Activated naive CD4-positive, alpha-beta T cell treated with anti-CD3 and anti-CD28 coated beads, Interleukin-2, amount 50 U/mL, for 72 hours (primary cell): ENCODE data around the gene RPUSD1. TPM values are rescaled to one million over a fixed set of nuclear protein-coding genes. Genes with fewer than 3 reads are reported as not detected.
A peak's percentile ranks its signal among the peaks of the same experiment; 100 is the strongest.

Experiments used
- ATAC-seq, 2 donors: fragments of 150-1000 bp; cut with Tn5 transposase; 2 replicates each; pipeline ENCODE4 v1.10.0; 2021; ENCODE audit warnings: mild to moderate bottlenecking in 2 of 2, moderate library complexity in 2 of 2
- DNase-seq, 2 donors: peaks; one replicate each; pipeline ENCODE4 v3.0.0; 2021 to 2022; ENCODE audit warnings: low spot score in 2 of 2
- H3K27ac Mint-ChIP-seq, 2 donors: one replicate each; pipeline ENCODE4 v1.8.0; 2022; ENCODE audit warnings: mild to moderate bottlenecking in 2 of 2, mixed read lengths in 2 of 2
- H3K36me3 Mint-ChIP-seq, 2 donors: one replicate each; pipeline ENCODE4 v1.8.0; 2022; ENCODE audit warnings: mixed read lengths in 2 of 2
- H3K9me3 Mint-ChIP-seq, 2 donors: one replicate each; pipeline ENCODE4 v1.8.0; 2022; ENCODE audit warnings: mixed read lengths in 2 of 2
- total RNA-seq, 2 donors: library from RNA; stranded (reverse); gene quantifications; one replicate each; pipeline ENCODE4 v1.2.3, GENCODE V29; 2022

The RPUSD1 gene
- total RNA-seq, 2 donors from 2014 or later = 11.2 to 27.1 TPM

GRCh38 chr16:804193-805048 lies 16.2 kb upstream of the RPUSD1 start:
- Mint-ChIP-seq H3K36me3 (peaks cover 0 to 6% of the 10 kb centered on the region in 2 donors), H3K27ac (no peak overlapping the region), H3K9me3 (no peaks in the 10 kb centered on the region)
- DNase-seq = no peak
- ATAC-seq = no peak

- DNase-seq (no peak), ATAC-seq (no peak)
- Mint-ChIP-seq H3K27ac (no peak overlapping the region), H3K9me3 (no peaks in the 10 kb centered on the region), H3K36me3 (peaks cover 0 to 6% of the 10 kb centered on the region in 2 donors)
Observed at GRCh38 chr16:803754-804080, 15.5 kb upstream of the RPUSD1 start.

DNA sequence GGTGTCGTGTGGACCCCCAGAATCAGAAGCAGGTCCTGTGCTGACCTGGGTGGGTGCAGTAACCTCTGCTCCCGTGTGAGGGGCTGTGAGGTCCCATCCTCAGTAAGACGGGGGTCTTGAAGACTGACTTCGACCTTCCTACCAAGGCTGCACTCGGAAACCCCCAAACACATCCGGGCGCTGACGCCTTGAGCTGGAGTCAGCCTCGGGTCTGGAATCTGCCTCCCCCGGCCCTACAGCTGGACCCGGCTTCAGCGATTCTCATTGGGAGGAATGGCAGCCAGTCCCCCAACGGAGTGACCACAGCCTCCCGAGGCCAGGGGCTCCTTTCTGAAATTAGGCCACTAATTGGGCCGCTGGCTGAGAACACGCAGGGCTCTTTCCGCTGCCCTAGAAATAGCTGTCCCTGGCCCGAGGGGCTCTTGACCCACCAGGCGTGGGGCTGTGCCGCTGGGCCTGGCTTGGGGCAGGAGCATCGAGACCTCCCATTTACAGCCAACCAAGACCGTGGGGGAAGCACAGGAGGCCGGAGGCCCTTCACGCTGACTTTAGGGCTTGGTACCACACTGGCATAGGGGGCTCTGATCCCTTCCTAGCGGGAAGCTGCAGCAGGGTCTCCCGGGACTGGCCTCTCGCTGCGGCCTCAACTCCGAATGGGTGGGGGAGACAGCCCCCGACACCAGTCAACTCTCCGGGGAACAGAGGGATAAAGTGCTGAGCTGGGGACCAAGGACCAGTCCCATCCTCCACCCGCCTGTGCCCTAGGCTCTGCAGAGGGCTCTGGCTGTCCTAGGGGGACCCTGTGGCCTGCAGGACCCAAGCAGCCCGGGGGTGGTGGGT lies 15.0 kb upstream of the RPUSD1 start:
- Mint-ChIP-seq H3K36me3 (peaks cover 0 to 6% of the 10 kb centered on the region in 2 donors), H3K27ac (no peak overlapping the region), H3K9me3 (no peaks in the 10 kb centered on the region)
- DNase-seq = no peak
- ATAC-seq = no peak

DNA sequence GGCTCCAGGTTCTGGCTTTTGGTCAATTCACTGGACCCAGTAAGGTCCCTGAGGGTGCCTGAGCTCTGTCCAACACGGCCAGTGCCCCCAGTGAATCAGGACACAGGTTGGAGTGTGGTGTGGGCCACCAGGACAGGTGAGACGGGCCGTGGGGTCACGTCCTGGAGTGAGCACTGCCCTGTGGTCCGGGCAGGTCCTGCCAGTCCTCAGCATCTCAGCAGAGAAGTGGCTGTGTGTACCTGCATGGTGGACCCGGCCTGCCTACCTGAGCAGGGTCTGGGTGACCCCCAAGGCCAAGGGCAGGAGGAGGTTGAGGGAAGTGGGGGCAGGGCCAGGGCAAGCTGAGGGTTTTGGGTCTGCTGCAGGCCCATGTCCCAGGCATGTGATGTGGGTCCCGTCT lies 14.3 kb upstream of the RPUSD1 start:
- Mint-ChIP-seq H3K27ac (no peak overlapping the region), H3K36me3 (no peaks in the 10 kb centered on the region), H3K9me3 (no peaks in the 10 kb centered on the region)
- DNase-seq (no peak), ATAC-seq (no peak)

- no peak overlapping the region for H3K27ac Mint-ChIP-seq
- no peaks in the 10 kb centered on the region for H3K36me3 Mint-ChIP-seq
- ATAC-seq = peak in 1 of 2 donors; percentile 2
Observed at GRCh38 chr16:801584-802363, 13.6 kb upstream of the RPUSD1 start.

GRCh38 chr16:800834-801511 lies 12.8 kb upstream of the RPUSD1 start:
- no peak for DNase-seq
- H3K36me3 Mint-ChIP-seq = no peaks in the 10 kb centered on the region
- H3K9me3 Mint-ChIP-seq = no peaks in the 10 kb centered on the region

More at GRCh38 chr16:801584-802363, 13.6 kb upstream of the RPUSD1 start:
- DNase-seq = no peak
- no peaks in the 10 kb centered on the region for H3K9me3 Mint-ChIP-seq

DNA sequence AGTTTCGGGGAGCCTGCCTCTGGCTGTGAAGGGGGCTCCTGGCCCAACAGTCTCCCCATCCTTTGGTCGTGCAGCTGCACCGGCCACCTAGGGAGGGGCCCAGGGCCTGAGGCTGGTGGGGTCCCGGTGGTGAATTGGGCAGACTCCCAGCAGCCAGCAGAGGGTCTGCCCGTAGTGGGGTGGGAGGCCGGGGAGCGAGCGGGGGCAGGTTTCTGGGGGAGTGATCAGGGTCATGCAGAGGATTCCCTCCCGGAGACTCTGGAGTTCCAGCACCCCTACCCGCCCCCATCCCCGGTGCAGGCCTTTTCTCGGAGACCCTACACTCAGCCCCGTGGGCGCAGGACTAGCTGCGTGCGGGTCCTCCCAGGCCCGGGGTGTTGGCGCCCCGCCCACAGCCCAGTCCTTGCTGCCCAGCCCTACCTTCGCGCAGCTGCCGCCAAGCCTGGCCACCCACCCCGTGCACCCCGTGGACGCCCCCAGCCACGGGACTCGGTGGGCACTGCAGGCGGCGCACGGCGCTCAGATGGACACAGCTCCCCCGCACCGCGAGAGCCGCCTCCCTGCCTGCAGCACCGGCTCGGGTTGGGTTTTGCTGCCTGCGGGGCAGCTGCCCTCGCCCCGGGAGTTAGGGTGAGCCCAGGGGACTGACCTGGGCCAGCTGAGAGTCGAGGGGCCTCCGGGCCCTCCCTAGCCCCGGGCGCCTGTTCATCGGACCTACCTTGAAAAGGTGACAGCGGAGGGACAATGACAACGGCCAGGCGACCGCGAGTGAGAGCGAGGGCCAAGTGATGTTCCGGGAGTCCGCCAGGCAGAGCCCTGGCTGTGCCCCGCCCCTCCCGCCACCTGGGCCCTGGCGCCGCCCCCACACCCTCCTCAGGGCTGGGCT lies 12.0 kb upstream of the RPUSD1 start, which contains the start of gene GNG13:
GNG13 (minus strand) TSS at position 787 of the 886 bp plus-strand sequence. CDS start 1,657 bp downstream, outside the sequence.
- peak in 1 of 2 donors; percentile 12 for ATAC-seq
- no peaks in the 10 kb centered on the region for H3K9me3 Mint-ChIP-seq
- H3K27ac Mint-ChIP-seq = no peak within 1 kb of the TSS
- H3K36me3 Mint-ChIP-seq = no peaks in the 10 kb centered on the region
- DNase-seq = no peak

More at GRCh38 chr16:800834-801511, 12.8 kb upstream of the RPUSD1 start:
- peak in 1 of 2 donors; percentile 10 for ATAC-seq
- no peak overlapping the region for H3K27ac Mint-ChIP-seq

GRCh38 chr16:799111-799947 lies 11.1 kb upstream of the RPUSD1 start:
- DNase-seq (no peak), ATAC-seq (no peak)
- Mint-ChIP-seq H3K27ac (no peak overlapping the region), H3K9me3 (no peaks in the 10 kb centered on the region), H3K36me3 (no peaks in the 10 kb centered on the region)

DNA sequence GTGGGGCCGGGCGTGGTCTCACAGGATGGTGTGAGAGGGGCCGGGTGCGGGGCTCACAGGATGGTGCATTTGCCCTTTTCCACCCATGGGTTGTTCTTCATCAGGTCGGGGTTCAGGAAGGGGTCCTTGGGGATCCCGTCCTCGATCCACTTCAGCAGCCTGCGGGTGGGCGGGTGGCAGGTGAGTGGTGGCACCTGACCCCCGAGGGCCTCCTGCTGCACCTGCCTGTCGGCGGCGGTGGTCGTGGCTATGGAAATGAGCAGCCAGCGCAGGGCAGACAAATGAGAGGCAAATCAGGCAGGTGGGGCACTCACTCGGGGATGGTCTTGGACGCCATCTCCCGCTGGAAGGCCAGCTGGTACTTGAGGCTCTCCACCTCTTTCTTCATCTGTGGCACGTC lies 10.5 kb upstream of the RPUSD1 start:
- Mint-ChIP-seq H3K36me3 (no peaks in the 10 kb centered on the region), H3K9me3 (no peaks in the 10 kb centered on the region), H3K27ac (no peak overlapping the region)
- no peak for ATAC-seq
- no peak for DNase-seq

- Mint-ChIP-seq H3K9me3 (no peaks in the 10 kb centered on the region), H3K36me3 (no peaks in the 10 kb centered on the region), H3K27ac (no peak overlapping the region)
- no peak for ATAC-seq
- no peak for DNase-seq
Observed at GRCh38 chr16:797686-798085, 9.5 kb upstream of the RPUSD1 start.

GRCh38 chr16:797120-797420 lies 8.9 kb upstream of the RPUSD1 start:
- DNase-seq (peak in 1 of 2 donors; percentile 48), ATAC-seq (peak; percentile 30 to 74)
- H3K36me3 Mint-ChIP-seq = no peaks in the 10 kb centered on the region
- no peaks in the 10 kb centered on the region for H3K9me3 Mint-ChIP-seq
- no peak overlapping the region for H3K27ac Mint-ChIP-seq

DNA sequence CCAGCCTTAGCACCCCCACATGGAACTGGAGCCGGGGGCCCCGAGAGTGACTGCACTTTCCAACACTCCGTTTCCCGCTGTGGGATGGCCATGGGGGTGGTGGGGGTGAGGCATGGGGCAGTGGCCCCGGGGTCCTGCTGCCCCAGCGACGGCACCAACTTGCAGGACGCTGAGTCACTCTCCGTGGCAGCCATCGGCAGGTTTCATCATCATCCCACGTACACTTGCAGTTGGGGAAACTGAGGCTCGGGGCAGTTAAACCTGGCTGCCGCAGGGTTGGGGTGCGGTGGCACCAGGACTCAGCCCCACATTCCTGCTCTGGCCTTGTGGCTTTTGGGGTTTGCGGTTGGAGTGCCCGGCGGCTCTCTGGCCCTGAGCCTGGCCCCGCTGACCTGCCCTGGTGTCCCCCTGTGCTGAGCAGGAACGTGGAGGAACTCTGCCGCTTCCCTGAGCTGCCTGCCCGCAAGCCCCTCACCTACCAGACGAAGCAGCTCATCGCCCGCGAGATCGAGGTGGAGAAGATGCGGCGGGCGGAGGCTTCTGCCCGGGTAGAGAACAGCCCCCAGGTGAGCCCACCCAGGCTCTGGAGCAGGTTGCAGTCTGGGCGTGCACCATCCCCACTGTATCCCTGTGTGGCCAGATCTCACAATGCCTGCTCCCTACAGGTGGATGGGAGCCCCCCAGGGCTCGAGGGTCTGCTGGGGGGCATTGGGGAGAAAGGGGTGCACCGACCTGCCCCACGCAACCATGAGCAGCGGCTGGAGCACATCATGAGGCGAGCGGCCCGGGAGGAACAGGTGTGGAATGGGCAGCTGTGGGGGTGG lies 8.3 kb upstream of the RPUSD1 start:
- Mint-ChIP-seq H3K27ac (no peak overlapping the region), H3K36me3 (peaks cover 3 to 5% of the 10 kb centered on the region in 2 donors), H3K9me3 (no peaks in the 10 kb centered on the region)
- ATAC-seq (no peak), DNase-seq (no peak)

DNA sequence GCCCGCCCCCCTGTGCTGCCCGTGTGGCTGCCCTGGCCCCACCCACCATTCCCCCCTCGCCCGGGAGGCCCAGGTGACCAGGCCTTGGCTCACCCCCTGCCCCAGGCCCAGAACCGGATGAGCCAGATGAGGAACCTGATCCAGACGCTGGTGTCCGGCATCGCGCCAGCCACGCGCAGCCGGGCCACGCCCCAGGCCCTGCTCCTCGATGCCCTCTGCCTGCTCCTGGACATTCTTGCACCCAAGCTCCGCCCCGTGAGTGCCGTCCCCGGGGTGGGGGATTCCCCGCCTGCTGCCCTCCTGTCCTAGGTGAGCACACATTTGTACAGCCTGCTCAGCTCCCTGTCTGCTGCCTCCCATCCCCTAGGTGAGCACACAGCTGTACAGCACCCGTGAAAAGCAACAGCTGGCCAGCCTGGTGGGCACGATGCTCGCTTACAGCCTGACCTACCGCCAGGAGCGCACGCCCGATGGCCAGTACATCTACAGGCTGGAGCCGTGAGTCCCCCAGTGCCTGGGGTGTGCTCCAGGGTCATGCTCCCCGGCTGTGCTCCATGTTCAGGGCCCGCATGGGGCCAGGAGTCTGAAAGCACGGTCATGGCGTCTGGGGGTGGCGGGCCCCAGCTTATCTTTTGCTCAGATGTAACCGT lies 7.5 kb upstream of the RPUSD1 start:
- Mint-ChIP-seq H3K36me3 (peaks cover 11 to 13% of the 10 kb centered on the region in 2 donors), H3K9me3 (no peaks in the 10 kb centered on the region)
- ATAC-seq = no peak

More for the DNA sequence above, 7.5 kb upstream of the RPUSD1 start:
- no peak overlapping the region for H3K27ac Mint-ChIP-seq
- DNase-seq = no peak
